Middle frontal gyrus (tissue), 1 donor: ENCODE data around the gene ZNF689.

Experiments
- DNase-seq: peaks from one replicate; pipeline ENCODE4 v3.0.0-alpha.2; 2015; ENCODE audit warnings: low spot score; ENCODE audit errors: extremely low spot score

The ZNF689 gene

GRCh38 chr16:30609926-30610839 is at the start of gene ZNF689:
Gene ZNF689, minus strand, starts transcription at chr16:30610389. Its CDS starts 348 bp downstream, at chr16:30610041.
- peak; percentile 99 for DNase-seq

GRCh38 chr16:30658731-30659506 is 48.7 kb upstream of the ZNF689 start:
- DNase-seq: peak; percentile 93

- peak; percentile 100 for DNase-seq
Observed at GRCh38 chr16:30657866-30658730, 47.9 kb upstream of the ZNF689 start, which contains the start of gene FBRS. Gene FBRS, plus strand, starts transcription at chr16:30658431. Its CDS starts 1,088 bp downstream, at chr16:30659519.

GRCh38 chr16:30656974-30657865 is 47.0 kb upstream of the ZNF689 start:
- DNase-seq: no peak

- no peak for DNase-seq
Observed at GRCh38 chr16:30656388-30656787, 46.2 kb upstream of the ZNF689 start.

GRCh38 chr16:30655815-30656347 is 45.7 kb upstream of the ZNF689 start:
- no peak for DNase-seq

GRCh38 chr16:30654856-30655255 is 44.7 kb upstream of the ZNF689 start:
- DNase-seq: no peak

- no peak for DNase-seq
Observed at GRCh38 chr16:30652718-30653117, 42.5 kb upstream of the ZNF689 start.

GRCh38 chr16:30652005-30652296 is 41.8 kb upstream of the ZNF689 start:
- DNase-seq: no peak

- peak; percentile 4 for DNase-seq
Observed at GRCh38 chr16:30651124-30652004, 41.2 kb upstream of the ZNF689 start.

- peak; percentile 99 for DNase-seq
Observed at GRCh38 chr16:30650369-30651123, 40.4 kb upstream of the ZNF689 start, which contains the start of gene PRR14. Gene PRR14, plus strand, starts transcription at chr16:30650960. Its CDS starts 686 bp downstream, at chr16:30651646.

GRCh38 chr16:30649725-30650368 is 39.7 kb upstream of the ZNF689 start:
- DNase-seq: no peak

GRCh38 chr16:30647274-30647571 is 37.0 kb upstream of the ZNF689 start:
- no peak for DNase-seq

GRCh38 chr16:30645727-30646126 is 35.5 kb upstream of the ZNF689 start:
- DNase-seq: no peak

- no peak for DNase-seq
Observed at GRCh38 chr16:30644334-30644830, 34.2 kb upstream of the ZNF689 start.

- DNase-seq: no peak
Observed at GRCh38 chr16:30641378-30641982, 31.3 kb upstream of the ZNF689 start.

GRCh38 chr16:30637944-30638343 is 27.8 kb upstream of the ZNF689 start:
- no peak for DNase-seq
